NCI-H2081 (cell line): ENCODE measurements around the gene CADM3.
A peak's percentile ranks its signal among the peaks of the same experiment; 100 is the strongest.

ENCODE experiments used
- DNase-seq, 2 experiments: peaks; one replicate each; lab custom pipeline; 2025; lab: John Stamatoyannopoulos, UW

Gene CADM3

GRCh38 chr1:159173320-159173719 lies 1.9 kb downstream of the CADM3 start:
- DNase-seq = no peak

GRCh38 chr1:159175571-159175970 lies 4.2 kb downstream of the CADM3 start:
- no peak for DNase-seq

- DNase-seq = no peak
These were observed 6.0 kb downstream of the CADM3 start for GRCh38 chr1:159177272-159177907.

- DNase-seq = no peak
These were observed 8.5 kb downstream of the CADM3 start for GRCh38 chr1:159179906-159180305.

- DNase-seq = no peak
These were observed 9.1 kb downstream of the CADM3 start for GRCh38 chr1:159180516-159180915.

- no peak for DNase-seq
These were observed 10.1 kb downstream of the CADM3 start for GRCh38 chr1:159181328-159182024.

- no peak for DNase-seq
These were observed 12.8 kb downstream of the CADM3 start for GRCh38 chr1:159184201-159184600.

GRCh38 chr1:159185121-159185520 lies 13.7 kb downstream of the CADM3 start:
- no peak for DNase-seq

- no peak for DNase-seq
These were observed 15.6 kb downstream of the CADM3 start for GRCh38 chr1:159187033-159187432.

GRCh38 chr1:159187647-159188374 lies 16.4 kb downstream of the CADM3 start:
- DNase-seq = no peak

- no peak for DNase-seq
These were observed 17.0 kb downstream of the CADM3 start for GRCh38 chr1:159188375-159188788.

- no peak for DNase-seq
These were observed 19.0 kb downstream of the CADM3 start for GRCh38 chr1:159190441-159190840.

GRCh38 chr1:159196543-159196942 lies 25.1 kb downstream of the CADM3 start:
- no peak for DNase-seq

GRCh38 chr1:159197561-159198557 lies 26.4 kb downstream of the CADM3 start:
- peak; percentile 28 to 46 for DNase-seq

GRCh38 chr1:159199901-159200300 lies 28.5 kb downstream of the CADM3 start:
- DNase-seq = no peak

GRCh38 chr1:159200769-159201168 lies 29.4 kb downstream of the CADM3 start:
- DNase-seq = no peak

- DNase-seq = no peak
These were observed 30.2 kb downstream of the CADM3 start for GRCh38 chr1:159201642-159202041.

- DNase-seq = no peak
These were observed 32.2 kb downstream of the CADM3 start for GRCh38 chr1:159203610-159204009.

- DNase-seq = no peak
These were observed 33.0 kb downstream of the CADM3 start, which contains the start of gene ACKR1 for GRCh38 chr1:159204161-159205141. Gene ACKR1, plus strand, starts transcription at chr1:159204875. Its CDS starts 85 bp downstream, at chr1:159204960.

- no peak for DNase-seq
These were observed 33.8 kb downstream of the CADM3 start for GRCh38 chr1:159205225-159205624.
